HuH-7.5 (cell line): ENCODE measurements around the gene CRISP2.
"Not testable (repeated sequence)": the region's sequence is repeated elsewhere in the genome, so short reads cannot be mapped to it uniquely, and the experiment has no call there.

ENCODE experiments used
- DNase-seq: peaks from one replicate; pipeline ENCODE4 v3.0.0; 2011; ENCODE audit warnings: low spot score

CRISP2 gene

GRCh38 chr6:49713346-49713745 lies at the start of gene CRISP2:
Gene CRISP2, minus strand, starts transcription at chr6:49713543. Its CDS starts 4,347 bp downstream, at chr6:49709196.
- no peak for DNase-seq

- DNase-seq = no peak
These were observed 30.9 kb upstream of the CRISP2 start, which contains the start of gene CRISP3 for GRCh38 chr6:49744259-49744658. Gene CRISP3, minus strand, starts transcription at chr6:49744388. Its CDS starts 21 bp downstream, at chr6:49744367.

- DNase-seq = no peak
These were observed 30.1 kb upstream of the CRISP2 start for GRCh38 chr6:49743429-49743828.

GRCh38 chr6:49739423-49739822 lies 26.1 kb upstream of the CRISP2 start:
- no peak for DNase-seq

- no peak for DNase-seq
These were observed 22.7 kb upstream of the CRISP2 start for GRCh38 chr6:49736017-49736508.

GRCh38 chr6:49733680-49734079 lies 20.3 kb upstream of the CRISP2 start:
- no peak for DNase-seq

GRCh38 chr6:49732781-49733180 lies 19.4 kb upstream of the CRISP2 start:
- DNase-seq = no peak

GRCh38 chr6:49730251-49730650 lies 16.9 kb upstream of the CRISP2 start:
- no peak for DNase-seq

- not testable (repeated sequence) for DNase-seq
These were observed 10.6 kb upstream of the CRISP2 start for GRCh38 chr6:49723917-49724316.

- no peak for DNase-seq
These were observed 8.0 kb upstream of the CRISP2 start for GRCh38 chr6:49721297-49721696.

GRCh38 chr6:49720372-49720771 lies 7.0 kb upstream of the CRISP2 start:
- no peak for DNase-seq

- no peak for DNase-seq
These were observed 14.9 kb downstream of the CRISP2 start for GRCh38 chr6:49698478-49698877.

GRCh38 chr6:49693512-49693911 lies 19.8 kb downstream of the CRISP2 start:
- no peak for DNase-seq

- no peak for DNase-seq
These were observed 20.8 kb downstream of the CRISP2 start for GRCh38 chr6:49692534-49692933.

GRCh38 chr6:49676671-49677281 lies 36.6 kb downstream of the CRISP2 start:
- no peak for DNase-seq

- DNase-seq = no peak
These were observed 37.5 kb downstream of the CRISP2 start for GRCh38 chr6:49675816-49676215.

GRCh38 chr6:49668083-49668511 lies 45.2 kb downstream of the CRISP2 start:
- peak; percentile 4 for DNase-seq

GRCh38 chr6:49666930-49667757 lies 46.2 kb downstream of the CRISP2 start:
- no peak for DNase-seq

GRCh38 chr6:49666480-49666879 lies 46.9 kb downstream of the CRISP2 start:
- DNase-seq = no peak

GRCh38 chr6:49664817-49665216 lies 48.5 kb downstream of the CRISP2 start:
- no peak for DNase-seq

- not testable (repeated sequence) for DNase-seq
These were observed 49.3 kb downstream of the CRISP2 start for GRCh38 chr6:49664054-49664453.

- DNase-seq = no peak
These were observed 50.5 kb downstream of the CRISP2 start for GRCh38 chr6:49662892-49663261.

- DNase-seq = no peak
These were observed 51.0 kb downstream of the CRISP2 start for GRCh38 chr6:49662231-49662891.
